Measurements from ENCODE around the gene ADAM19.

- TF ChIP-seq CTCF (IDR thresholded peaks at IDR 0.05) (no peak), POLR2A (IDR thresholded peaks at IDR 0.05) (no peak)
Observed at GRCh38 chr5:157546456-157547100, 29.0 kb downstream of the ADAM19 start.
